AG04449 (cell line): ENCODE measurements around the gene RALGPS1.
A peak's percentile ranks its signal among the peaks of the same experiment; 100 is the strongest.

Experiments used
- CTCF ChIA-PET: fragments of 350-600 bp; formaldehyde crosslinking; extraction: SDS; loops from one replicate; lab custom pipeline; 2021; ENCODE audit warnings: antibody characterized with exemption; lab: Yijun Ruan, JAX
- POLR2A ChIA-PET: fragments of 400-600, 350-600 bp; formaldehyde crosslinking; extraction: SDS; loops from one replicate; lab custom pipeline; 2020; ENCODE audit warnings: antibody characterized with exemption, inconsistent platforms; lab: Yijun Ruan, JAX
- DNase-seq: peaks from one replicate; pipeline ENCODE4 v3.0.0-alpha.2; 2010; ENCODE audit warnings: low read depth, low spot score
- H3K4me3 ChIP-seq: 2 replicates; pipeline ENCODE4 v1.5.1; 2011; ENCODE audit warnings: low read depth, mild to moderate bottlenecking, control low read depth, low read length
- TF ChIP-seq, protein P1 (sequence below): IDR thresholded peaks from one replicate; pipeline ENCODE4 v1.5.1; 2011; ENCODE audit warnings: mild to moderate bottlenecking, moderate library complexity, low read length, control low read depth, inconsistent platforms; ENCODE audit not compliant: insufficient read depth; ENCODE audit errors: missing control alignments

The RALGPS1 gene

DNA sequence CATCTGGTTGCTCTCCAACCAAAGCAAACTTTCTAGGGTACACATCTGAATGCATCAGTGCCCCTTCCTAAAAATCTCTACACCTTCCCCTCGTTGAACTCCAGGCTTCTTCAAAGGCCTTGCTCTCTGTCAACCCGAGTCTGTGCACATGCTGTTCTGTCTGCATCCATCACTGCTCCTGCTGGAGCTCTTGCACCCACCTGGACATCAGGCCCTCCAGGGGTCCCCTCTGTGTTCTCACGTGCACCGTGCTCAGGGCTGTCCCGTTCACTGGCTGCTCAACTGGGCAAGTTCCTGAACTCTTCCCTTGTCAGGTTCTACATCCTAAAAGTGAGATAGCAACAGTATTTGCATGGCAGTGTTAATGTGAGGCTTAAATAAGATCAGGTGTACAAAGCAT is 270.6 kb downstream of the RALGPS1 start:
- no peak for DNase-seq
- TF ChIP-seq, protein P1, sequence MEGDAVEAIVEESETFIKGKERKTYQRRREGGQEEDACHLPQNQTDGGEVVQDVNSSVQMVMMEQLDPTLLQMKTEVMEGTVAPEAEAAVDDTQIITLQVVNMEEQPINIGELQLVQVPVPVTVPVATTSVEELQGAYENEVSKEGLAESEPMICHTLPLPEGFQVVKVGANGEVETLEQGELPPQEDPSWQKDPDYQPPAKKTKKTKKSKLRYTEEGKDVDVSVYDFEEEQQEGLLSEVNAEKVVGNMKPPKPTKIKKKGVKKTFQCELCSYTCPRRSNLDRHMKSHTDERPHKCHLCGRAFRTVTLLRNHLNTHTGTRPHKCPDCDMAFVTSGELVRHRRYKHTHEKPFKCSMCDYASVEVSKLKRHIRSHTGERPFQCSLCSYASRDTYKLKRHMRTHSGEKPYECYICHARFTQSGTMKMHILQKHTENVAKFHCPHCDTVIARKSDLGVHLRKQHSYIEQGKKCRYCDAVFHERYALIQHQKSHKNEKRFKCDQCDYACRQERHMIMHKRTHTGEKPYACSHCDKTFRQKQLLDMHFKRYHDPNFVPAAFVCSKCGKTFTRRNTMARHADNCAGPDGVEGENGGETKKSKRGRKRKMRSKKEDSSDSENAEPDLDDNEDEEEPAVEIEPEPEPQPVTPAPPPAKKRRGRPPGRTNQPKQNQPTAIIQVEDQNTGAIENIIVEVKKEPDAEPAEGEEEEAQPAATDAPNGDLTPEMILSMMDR: no peak
- H3K4me3 ChIP-seq: no peak overlapping the region
- POLR2A ChIA-PET: no interaction called here
- CTCF ChIA-PET: interaction anchor here (7.6 to 21.4 kb wide), 2 partner anchors 15 to 245 kb away, joined by 61 to 513 read pairs; no protein-coding TSS in a partner anchor

DNA sequence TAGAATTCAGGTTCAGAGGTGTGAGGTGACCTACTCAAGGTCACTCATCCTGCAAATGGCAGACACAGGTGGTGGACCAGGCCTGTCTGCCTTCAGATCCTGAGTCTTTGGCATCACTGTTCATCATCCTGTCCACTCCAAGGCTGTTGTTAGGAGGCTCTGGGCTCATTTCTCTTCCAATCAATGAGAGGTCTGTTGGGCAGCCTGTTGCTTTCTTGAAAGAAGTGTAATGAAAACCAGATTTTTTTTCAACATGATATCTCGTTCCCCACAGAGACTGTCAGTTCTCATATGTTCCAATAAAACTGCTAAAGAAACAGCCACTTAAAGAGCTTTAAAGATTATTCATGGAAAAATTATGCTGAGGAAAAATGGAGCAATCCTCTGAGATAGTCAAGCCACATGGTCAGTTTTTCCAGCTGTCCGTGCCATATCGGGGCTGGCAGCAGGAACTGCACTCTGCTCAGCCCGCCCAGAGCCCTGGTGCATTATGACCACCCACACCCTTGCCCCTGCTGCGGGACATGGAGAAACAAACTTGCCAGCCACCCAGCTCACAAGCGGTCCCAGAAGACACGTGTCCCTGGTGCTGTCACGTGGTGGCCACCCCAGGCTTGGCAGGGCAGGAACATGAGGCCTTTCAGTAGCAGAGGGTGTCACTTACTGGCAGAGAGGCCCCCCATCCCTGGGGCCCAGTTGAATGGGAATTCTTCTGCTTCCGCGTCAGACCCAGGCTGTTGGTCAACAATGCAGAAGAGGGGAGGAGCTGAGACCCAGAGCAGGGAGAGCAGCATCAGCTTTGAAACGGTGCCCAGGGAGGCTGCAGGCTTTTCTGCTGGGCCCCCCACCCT is 271.6 kb downstream of the RALGPS1 start:
- H3K4me3 ChIP-seq: no peak overlapping the region
- ChIA-PET POLR2A (interaction anchor here (0.9 to 1.4 kb wide), 6 partner anchors 12 to 202 kb away, joined by 3 to 7 read pairs (median 4); partner anchors contain the start of gene ANGPTL2), CTCF (interaction anchor here (0.8 to 21.4 kb wide), 6 partner anchors 14 to 246 kb away, joined by 3 to 513 read pairs (median 5); no protein-coding TSS in a partner anchor)
- DNase-seq: peak; percentile 85
- TF ChIP-seq, protein P1: no peak

DNA sequence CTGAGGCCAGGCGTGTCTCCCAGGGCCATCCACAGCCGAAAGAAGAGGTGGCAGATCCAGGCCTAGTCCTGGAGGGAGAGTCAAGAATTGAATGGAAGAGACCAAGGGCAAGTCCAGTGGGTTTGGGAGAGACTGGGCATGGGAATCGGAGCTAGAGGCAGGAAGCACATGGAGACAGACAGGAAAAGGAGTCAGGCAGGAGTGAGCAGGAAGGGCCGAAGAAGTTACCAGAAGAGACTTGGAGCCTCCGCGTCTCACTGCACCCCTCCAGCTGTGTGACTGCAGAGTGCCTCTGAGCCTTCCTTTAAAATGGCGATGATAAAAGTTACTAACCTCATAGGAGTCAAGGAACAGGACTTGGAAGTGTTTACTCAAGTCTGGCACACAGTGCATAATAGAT is 272.2 kb downstream of the RALGPS1 start:
- ChIA-PET POLR2A (interaction anchor here (0.9 to 1.4 kb wide), 3 partner anchors 13 to 202 kb away, joined by 3 to 7 read pairs (median 3); no protein-coding TSS in a partner anchor), CTCF (interaction anchor here (0.7 to 21.4 kb wide), 6 partner anchors 13 to 246 kb away, joined by 3 to 513 read pairs (median 5); no protein-coding TSS in a partner anchor)
- TF ChIP-seq, protein P1: no peak
- no peak for DNase-seq
- H3K4me3 ChIP-seq: no peak overlapping the region

DNA sequence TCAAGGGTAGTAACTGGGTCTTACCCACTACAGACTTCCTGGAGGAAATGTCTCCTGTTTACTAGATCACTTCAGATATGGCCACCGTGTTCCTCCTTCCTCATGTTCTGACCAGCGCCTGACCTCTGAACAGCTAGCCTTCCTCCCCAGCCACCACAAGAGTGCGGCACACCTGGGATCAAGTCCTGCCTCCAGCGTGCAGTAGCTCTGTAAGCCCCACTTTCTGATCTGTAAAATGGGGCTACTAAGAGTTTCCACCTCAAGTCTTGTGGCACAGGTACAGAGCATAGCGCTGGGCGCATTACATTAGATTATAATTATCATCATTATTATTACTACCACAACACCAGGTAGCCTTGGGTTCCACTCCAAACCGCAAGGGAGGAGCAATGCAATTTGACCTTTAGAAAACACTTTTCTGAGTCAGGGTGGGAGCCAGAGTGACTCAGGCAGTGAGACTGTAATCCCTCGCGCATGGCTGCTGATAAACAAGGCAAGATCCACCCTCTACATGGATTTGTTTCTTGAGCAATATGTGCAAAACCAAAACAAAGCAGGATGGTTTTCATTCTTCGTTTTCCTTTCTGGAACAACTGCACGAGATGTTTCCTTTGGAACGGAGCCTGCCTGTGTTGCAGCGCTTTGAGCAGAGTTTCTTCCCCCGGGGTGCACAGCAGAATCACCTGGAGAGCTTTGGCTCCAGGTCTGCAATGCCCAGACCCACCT is 272.8 kb downstream of the RALGPS1 start:
- TF ChIP-seq, protein P1: no peak
- H3K4me3 ChIP-seq: no peak overlapping the region
- DNase-seq: peak; percentile 94
- ChIA-PET CTCF (interaction anchor here (0.7 to 21.4 kb wide), 5 partner anchors 13 to 247 kb away, joined by 3 to 513 read pairs (median 5); no protein-coding TSS in a partner anchor), POLR2A (no interaction called here)

DNA sequence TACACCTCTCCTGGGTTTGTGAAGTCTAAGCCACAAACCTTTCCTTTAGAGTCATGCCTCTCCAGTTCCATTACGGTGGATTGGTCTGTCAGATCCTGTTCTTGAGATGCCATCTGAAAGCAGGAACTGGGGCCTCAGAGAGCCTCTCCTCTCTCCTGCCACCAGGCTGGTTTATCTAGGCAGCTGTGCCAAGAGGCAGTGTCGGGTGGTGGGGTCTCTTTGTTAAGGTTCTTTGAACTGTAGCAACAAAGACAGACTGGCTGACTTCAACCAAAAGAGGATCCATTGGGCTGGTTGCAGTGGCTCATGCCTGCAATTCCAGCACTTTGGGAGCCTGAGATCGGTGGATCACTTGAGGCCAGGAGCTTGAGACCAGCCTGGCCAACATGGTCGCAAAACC is 273.8 kb downstream of the RALGPS1 start:
- DNase-seq: no peak
- ChIA-PET CTCF (interaction anchor here (1.3 to 21.4 kb wide), 3 partner anchors 12 to 248 kb away, joined by 5 to 513 read pairs (median 61); no protein-coding TSS in a partner anchor), POLR2A (no interaction called here)
- H3K4me3 ChIP-seq: no peak overlapping the region
- TF ChIP-seq, protein P1: no peak
